H9 (cell line): ENCODE results near the gene CERS6. TPM values are rescaled to one million over a fixed set of nuclear protein-coding genes. Genes with fewer than 3 reads are reported as not detected.

ENCODE experiments used
- DNase-seq: peaks from one replicate; pipeline ENCODE4 v3.0.0-alpha.2; 2017
- H2AFZ ChIP-seq: one replicate; pipeline ENCODE4 v1.6.1; 2013; ENCODE audit warnings: mild to moderate bottlenecking, low read length, control low read depth, moderate library complexity
- H2AK5ac ChIP-seq: 2 replicates; pipeline ENCODE4 v1.6.1; 2013; ENCODE audit warnings: low read length, control low read depth, mixed read lengths; ENCODE audit not compliant: insufficient read length
- H2BK120ac ChIP-seq: one replicate; pipeline ENCODE4 v1.6.1; 2013; ENCODE audit warnings: low read depth, mild to moderate bottlenecking, low read length, control low read depth, inconsistent platforms; ENCODE audit not compliant: poor library complexity, severe bottlenecking
- H2BK12ac ChIP-seq: 2 replicates; pipeline ENCODE4 v1.6.1; 2013; ENCODE audit warnings: low read length, control low read depth, mixed read lengths, low read depth; ENCODE audit not compliant: insufficient read length
- H2BK15ac ChIP-seq: 2 replicates; pipeline ENCODE4 v1.6.1; 2013; ENCODE audit warnings: low read depth, low read length, control low read depth
- H2BK20ac ChIP-seq: one replicate; pipeline ENCODE4 v1.6.1; 2013; ENCODE audit warnings: low read depth, mild to moderate bottlenecking, low read length, control low read depth, inconsistent platforms; ENCODE audit not compliant: poor library complexity, severe bottlenecking
- H2BK5ac ChIP-seq: 2 replicates; pipeline ENCODE4 v1.6.1; 2013; ENCODE audit warnings: low read length, control low read depth, mixed read lengths; ENCODE audit not compliant: insufficient read length
- H3K14ac ChIP-seq: 2 replicates; pipeline ENCODE4 v1.6.1; 2013; ENCODE audit warnings: low read length, control low read depth; ENCODE audit not compliant: insufficient read depth
- H3K18ac ChIP-seq: 2 replicates; pipeline ENCODE4 v1.6.1; 2013; ENCODE audit warnings: low read depth, mild to moderate bottlenecking, mixed read lengths, low read length, control low read depth; ENCODE audit not compliant: insufficient read length
- H3K23ac ChIP-seq: 2 replicates; pipeline ENCODE4 v1.6.1; 2013; ENCODE audit warnings: low read length, control low read depth, mixed read lengths, low read depth; ENCODE audit not compliant: insufficient read length
- H3K23me2 ChIP-seq: 2 replicates; pipeline ENCODE4 v1.6.1; 2013; ENCODE audit warnings: low read depth, mild to moderate bottlenecking, mixed read lengths, low read length, control low read depth; ENCODE audit not compliant: insufficient read length, poor library complexity, severe bottlenecking
- H3K27ac ChIP-seq: 2 replicates; pipeline ENCODE4 v1.5.1; 2013; ENCODE audit warnings: low read length, control low read depth, mixed read lengths, low read depth; ENCODE audit not compliant: insufficient read length
- H3K27me3 ChIP-seq: 2 replicates; pipeline ENCODE4 v1.6.1; 2013; ENCODE audit warnings: low read length, control low read depth, inconsistent platforms; ENCODE audit not compliant: insufficient read depth
- H3K4ac ChIP-seq: 2 replicates; pipeline ENCODE4 v1.6.1; 2013; ENCODE audit warnings: low read depth, mild to moderate bottlenecking, control low read depth, inconsistent platforms, low read length, moderate library complexity
- H3K4me1 ChIP-seq: 2 replicates; pipeline ENCODE4 v1.6.1; 2013; ENCODE audit warnings: low read length, control low read depth, inconsistent platforms; ENCODE audit not compliant: insufficient read depth
- H3K4me2 ChIP-seq: 2 replicates; pipeline ENCODE4 v1.6.1; 2013; ENCODE audit warnings: low read length, control low read depth, mixed read lengths; ENCODE audit not compliant: insufficient read length, insufficient read depth
- H3K56ac ChIP-seq: 2 replicates; pipeline ENCODE4 v1.6.1; 2013; ENCODE audit warnings: low read depth, mild to moderate bottlenecking, mixed read lengths, low read length, control low read depth; ENCODE audit not compliant: insufficient read length
- H3K79me1 ChIP-seq: 2 replicates; pipeline ENCODE4 v1.6.1; 2013; ENCODE audit warnings: low read depth, mild to moderate bottlenecking, moderate library complexity, low read length, control low read depth, inconsistent platforms; ENCODE audit not compliant: insufficient read depth, poor library complexity, severe bottlenecking
- H3K79me2 ChIP-seq: 2 replicates; pipeline ENCODE4 v1.6.1; 2013; ENCODE audit warnings: low read length, control low read depth, inconsistent platforms; ENCODE audit not compliant: insufficient read depth
- H3K9ac ChIP-seq: 2 replicates; pipeline ENCODE4 v1.6.1; 2013; ENCODE audit warnings: low read length, control low read depth, mixed read lengths; ENCODE audit not compliant: insufficient read length; ENCODE audit errors: extremely low read depth
- H3K9me3 ChIP-seq: one replicate; pipeline ENCODE4 v1.6.1; 2013; ENCODE audit warnings: low read depth, low read length, inconsistent platforms; ENCODE audit not compliant: control insufficient read depth
- H3T11ph ChIP-seq: one replicate; pipeline ENCODE4 v1.6.1; 2013; ENCODE audit warnings: mild to moderate bottlenecking, low read length, control low read depth, inconsistent platforms
- H4K20me1 ChIP-seq: one replicate; pipeline ENCODE4 v1.6.1; 2013; ENCODE audit not compliant: control insufficient read depth, insufficient read length, insufficient read depth
- H4K5ac ChIP-seq: 2 replicates; pipeline ENCODE4 v1.6.1; 2013; ENCODE audit warnings: low read depth, mild to moderate bottlenecking, mixed read lengths, low read length, control low read depth; ENCODE audit not compliant: insufficient read length
- H4K8ac ChIP-seq: replicated peaks from 2 replicates; pipeline ENCODE4 v1.6.1; 2013; ENCODE audit warnings: low read length, control low read depth, mixed read lengths, low read depth; ENCODE audit not compliant: insufficient read length
- H4K91ac ChIP-seq: 2 replicates; pipeline ENCODE4 v1.6.1; 2013; ENCODE audit warnings: low read depth, mild to moderate bottlenecking, moderate library complexity, mixed read lengths, low read length, control low read depth; ENCODE audit not compliant: insufficient read length
- H3K27ac Mint-ChIP-seq, 3 experiments: 2 replicates in 2 of 3; 3 replicates in 1 of 3; pipeline ENCODE4 v1.8.0; 2020 to 2021; ENCODE audit warnings: mixed read lengths in 3 of 3, mild to moderate bottlenecking in 1 of 3, moderate library complexity in 1 of 3
- H3K27me3 Mint-ChIP-seq: 2 replicates; pipeline ENCODE4 v1.8.0; 2021; ENCODE audit warnings: low read depth, mild to moderate bottlenecking, moderate library complexity, mixed read lengths
- H3K36me3 Mint-ChIP-seq, 3 experiments: 2 replicates in 2 of 3; 3 replicates in 1 of 3; pipeline ENCODE4 v1.8.0; 2020 to 2021; ENCODE audit warnings: low read depth in 3 of 3, mixed read lengths in 3 of 3; ENCODE audit not compliant: insufficient read depth in 1 of 3
- H3K4me1 Mint-ChIP-seq, 2 experiments: 2 replicates each; pipeline ENCODE4 v1.8.0; 2020; ENCODE audit warnings: mixed read lengths in 2 of 2
- H3K4me3 Mint-ChIP-seq, 2 experiments: 2 replicates in 1 of 2; 3 replicates in 1 of 2; pipeline ENCODE4 v1.8.0; 2020 to 2021; ENCODE audit warnings: mild to moderate bottlenecking in 2 of 2, mixed read lengths in 2 of 2, moderate library complexity in 1 of 2
- H3K9me3 Mint-ChIP-seq, 2 experiments: 2 replicates in 1 of 2; 3 replicates in 1 of 2; pipeline ENCODE4 v1.8.0; 2020; ENCODE audit warnings: mild to moderate bottlenecking in 2 of 2, mixed read lengths in 2 of 2, moderate library complexity in 1 of 2
- WGBS: extraction: QIAGEN DNeasy Blood & Tissue Kit; methylation state at CpG from one replicate; pipeline ENCODE4 v1.1.7; 2013; ENCODE audit warnings: missing lambda C conversion rate, low lambda C conversion rate, mixed read lengths; ENCODE audit not compliant: insufficient read length; ENCODE audit errors: extremely low coverage; 5-methylcytosine and 5-hydroxymethylcytosine counted together
- total RNA-seq: library from RNA; stranded (reverse); gene quantifications from 2 replicates; pipeline ENCODE4 v1.2.1, GENCODE V29; 2021
- TF ChIP-seq, protein P1 (sequence below): fragments of 200-600 bp; sonication (generic); conservative IDR thresholded peaks from 3 replicates; pipeline ENCODE4 v1.8.0; 2021; ENCODE audit warnings: antibody characterized with exemption, mild to moderate bottlenecking

Gene CERS6
- total RNA-seq, 1 experiment from 2014 or later, result 17.7 TPM

DNA sequence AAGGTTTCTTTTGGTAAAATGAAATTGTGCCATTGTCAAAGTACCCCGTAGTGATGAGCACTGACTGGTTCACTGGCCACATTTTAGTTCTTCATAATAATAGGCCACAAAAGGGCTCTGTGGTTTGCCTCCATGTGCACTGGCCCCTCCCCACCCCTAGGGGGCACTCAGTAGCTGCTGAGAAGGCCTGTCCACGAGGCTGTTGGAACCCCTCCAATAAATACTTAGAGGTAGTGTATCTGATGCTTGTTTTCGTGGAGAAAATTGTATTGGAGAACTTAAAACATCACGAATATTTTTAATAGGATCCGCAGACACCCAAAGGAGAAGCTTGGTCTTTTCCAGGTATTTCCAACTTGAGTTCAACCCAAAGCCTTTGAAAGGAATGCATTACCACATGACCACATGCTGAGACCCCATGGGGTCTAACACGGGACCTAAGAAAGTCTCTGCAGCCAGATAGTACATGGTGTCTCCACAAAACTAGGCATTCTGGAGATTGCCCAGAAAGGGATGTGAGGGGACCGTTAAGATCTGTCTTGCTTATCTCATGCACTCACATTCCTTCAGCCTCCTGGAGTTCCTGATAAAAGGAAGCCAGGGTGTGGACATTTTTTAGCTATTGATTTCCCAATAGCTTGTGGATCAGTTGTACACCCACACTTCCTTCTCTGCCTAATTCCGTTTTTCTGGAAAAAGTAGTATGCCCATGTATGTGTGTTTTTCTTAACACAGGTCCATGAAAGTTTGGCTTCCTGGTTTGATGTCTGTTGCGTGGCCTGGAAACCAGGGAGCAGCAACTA lies 317.8 kb downstream of the CERS6 start:
- DNase-seq, result peak; percentile 68
- Mint-ChIP-seq H3K27me3 (no peaks in the 10 kb centered on the region), H3K4me3 (no peak overlapping the region), H3K36me3 (peaks cover 15 to 37% (median 18%) of the 10 kb centered on the region in 3 experiments), H3K4me1 (peaks cover 6 to 11% of the 10 kb centered on the region in 2 experiments; a peak in 2 of 4 replicates), H3K9me3 (peaks cover 6 to 14% of the 10 kb centered on the region in 2 experiments; a peak in 3 of 5 replicates), H3K27ac (no peak overlapping the region)
- Histone ChIP-seq H3K14ac (no peak overlapping the region), H4K8ac (no peak overlapping the region), H2BK20ac (no peak overlapping the region), H3K4me2 (no peak overlapping the region), H2BK15ac (no peak overlapping the region), H2BK5ac (no peak overlapping the region), H4K91ac (no peak overlapping the region), H2BK12ac (no peak overlapping the region), H2AFZ (no peak overlapping the region), H3K56ac (no peak overlapping the region), H3T11ph (no peak overlapping the region), H4K20me1 (no peaks in the 10 kb centered on the region), H3K79me1 (no peaks in the 10 kb centered on the region), H2AK5ac (no peak overlapping the region), H3K27ac (no peak overlapping the region), H3K23ac (no peak overlapping the region), H3K23me2 (no peaks in the 10 kb centered on the region), H3K27me3 (no peaks in the 10 kb centered on the region), H3K4ac (no peak overlapping the region), H4K5ac (no peak overlapping the region), H2BK120ac (peak overlapping the region; percentile 72), H3K9me3 (no peaks in the 10 kb centered on the region), H3K4me1 (peaks cover 4% of the 10 kb centered on the region), H3K79me2 (no peaks in the 10 kb centered on the region), H3K18ac (no peak overlapping the region), H3K9ac (no peak overlapping the region)
- no CpG with 5 or more reads among the region's 9 CpGs for WGBS
- TF ChIP-seq, protein P1, sequence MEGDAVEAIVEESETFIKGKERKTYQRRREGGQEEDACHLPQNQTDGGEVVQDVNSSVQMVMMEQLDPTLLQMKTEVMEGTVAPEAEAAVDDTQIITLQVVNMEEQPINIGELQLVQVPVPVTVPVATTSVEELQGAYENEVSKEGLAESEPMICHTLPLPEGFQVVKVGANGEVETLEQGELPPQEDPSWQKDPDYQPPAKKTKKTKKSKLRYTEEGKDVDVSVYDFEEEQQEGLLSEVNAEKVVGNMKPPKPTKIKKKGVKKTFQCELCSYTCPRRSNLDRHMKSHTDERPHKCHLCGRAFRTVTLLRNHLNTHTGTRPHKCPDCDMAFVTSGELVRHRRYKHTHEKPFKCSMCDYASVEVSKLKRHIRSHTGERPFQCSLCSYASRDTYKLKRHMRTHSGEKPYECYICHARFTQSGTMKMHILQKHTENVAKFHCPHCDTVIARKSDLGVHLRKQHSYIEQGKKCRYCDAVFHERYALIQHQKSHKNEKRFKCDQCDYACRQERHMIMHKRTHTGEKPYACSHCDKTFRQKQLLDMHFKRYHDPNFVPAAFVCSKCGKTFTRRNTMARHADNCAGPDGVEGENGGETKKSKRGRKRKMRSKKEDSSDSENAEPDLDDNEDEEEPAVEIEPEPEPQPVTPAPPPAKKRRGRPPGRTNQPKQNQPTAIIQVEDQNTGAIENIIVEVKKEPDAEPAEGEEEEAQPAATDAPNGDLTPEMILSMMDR, result peak; percentile 97
